ENCODE measurements around the gene EFEMP1. TPM values are rescaled to one million over a fixed set of nuclear protein-coding genes. Genes with fewer than 3 reads are reported as not detected.

EFEMP1 gene
- total and polyA plus RNA-seq, 9 of the 15 experiments (the other 6 are each of a cell fraction or from before 2014, with no cell fraction given): 0.05 to 6.2 (median 0.22) TPM

DNA sequence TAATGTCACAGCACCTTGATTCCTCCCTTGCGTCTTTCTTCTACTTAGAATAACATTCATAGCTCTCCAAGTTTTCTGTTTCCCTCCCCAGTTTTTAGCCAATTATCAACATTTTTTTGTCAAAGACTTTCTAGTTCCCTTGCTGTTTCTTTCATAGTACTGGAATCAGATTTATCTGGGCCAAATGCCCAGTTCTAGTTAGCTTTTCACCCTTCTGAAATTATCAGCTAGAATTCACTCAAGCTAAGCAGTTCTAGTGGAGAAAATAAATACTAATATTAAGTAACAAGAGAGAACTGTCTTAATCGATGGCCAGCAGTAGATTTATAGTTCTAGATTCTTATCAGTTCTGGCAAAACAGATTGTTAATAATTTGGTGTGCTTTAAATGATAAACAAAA, 36.2 kb downstream of the EFEMP1 start:
- intact Hi-C loops (cut with micrococcal nuclease): no loop called here
- ATAC-seq: no peak
- Histone ChIP-seq H4K20me1 (replicated peaks; ENCODE audit: control insufficient read depth, insufficient read depth, low read length) (no peaks in the 10 kb centered on the region), H3K27me3 (ENCODE audit: control insufficient read depth in 2 of 2, insufficient read depth in 2 of 2, low read length in 2 of 2) (no peaks in the 10 kb centered on the region), H3K36me3 (ENCODE audit: control insufficient read depth, insufficient read depth, low read length) (no peaks in the 10 kb centered on the region), H3K4me2 (ENCODE audit: insufficient read depth, low read length) (no peak overlapping the region), H2AFZ (ENCODE audit: low read depth, low read length) (no peak overlapping the region), H3K27ac (ENCODE audit: extremely low read depth, low read depth, low read length) (no peak overlapping the region), H3K9ac (ENCODE audit: insufficient read depth in 1 of 2, low read depth in 2 of 2, low read length in 2 of 2) (no peak overlapping the region), H3K4me3 (no peak overlapping the region), H3K9me3 (replicated peaks; ENCODE audit: control insufficient read depth, insufficient read depth, low read depth, low read length) (no peaks in the 10 kb centered on the region), H3K9me1 (ENCODE audit: control insufficient read depth, insufficient read depth, low read length) (no peaks in the 10 kb centered on the region), H3K4me1 (replicated peaks in 1 of 2; ENCODE audit: control insufficient read depth in 2 of 2, insufficient read depth in 2 of 2, low read length in 2 of 2) (peaks cover 0 to 2% of the 10 kb centered on the region in 2 experiments; a peak in 2 of 5 replicates), H3K79me2 (ENCODE audit: control insufficient read depth, insufficient read depth, low read length) (no peaks in the 10 kb centered on the region)
- BruUV-seq (replicated peaks): no TSS peak
- no peak for DNase-seq (ENCODE audit: extremely low read depth in 1 of 4, low spot score in 3 of 4)
- ChIA-PET POLR2A (interaction anchor here (0.8 kb wide), 1 partner anchor 410 kb away, joined by 4 read pairs; no protein-coding TSS in a partner anchor), CTCF (ENCODE audit: low intra/inter-chr PET ratio) (no interaction called here)
- no peak for FAIRE-seq
- WGBS (ENCODE audit: insufficient coverage, low coverage, missing lambda C conversion rate): 13% methylated on average over 2 of the region's 2 CpGs
- in situ Hi-C loops (cut with MboI): no loop called here
- TF ChIP-seq, protein P1, sequence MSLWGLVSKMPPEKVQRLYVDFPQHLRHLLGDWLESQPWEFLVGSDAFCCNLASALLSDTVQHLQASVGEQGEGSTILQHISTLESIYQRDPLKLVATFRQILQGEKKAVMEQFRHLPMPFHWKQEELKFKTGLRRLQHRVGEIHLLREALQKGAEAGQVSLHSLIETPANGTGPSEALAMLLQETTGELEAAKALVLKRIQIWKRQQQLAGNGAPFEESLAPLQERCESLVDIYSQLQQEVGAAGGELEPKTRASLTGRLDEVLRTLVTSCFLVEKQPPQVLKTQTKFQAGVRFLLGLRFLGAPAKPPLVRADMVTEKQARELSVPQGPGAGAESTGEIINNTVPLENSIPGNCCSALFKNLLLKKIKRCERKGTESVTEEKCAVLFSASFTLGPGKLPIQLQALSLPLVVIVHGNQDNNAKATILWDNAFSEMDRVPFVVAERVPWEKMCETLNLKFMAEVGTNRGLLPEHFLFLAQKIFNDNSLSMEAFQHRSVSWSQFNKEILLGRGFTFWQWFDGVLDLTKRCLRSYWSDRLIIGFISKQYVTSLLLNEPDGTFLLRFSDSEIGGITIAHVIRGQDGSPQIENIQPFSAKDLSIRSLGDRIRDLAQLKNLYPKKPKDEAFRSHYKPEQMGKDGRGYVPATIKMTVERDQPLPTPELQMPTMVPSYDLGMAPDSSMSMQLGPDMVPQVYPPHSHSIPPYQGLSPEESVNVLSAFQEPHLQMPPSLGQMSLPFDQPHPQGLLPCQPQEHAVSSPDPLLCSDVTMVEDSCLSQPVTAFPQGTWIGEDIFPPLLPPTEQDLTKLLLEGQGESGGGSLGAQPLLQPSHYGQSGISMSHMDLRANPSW (CRISPR knock-in tag; IDR thresholded peaks at IDR 0.05): no peak
- TF ChIP-seq, protein P2, sequence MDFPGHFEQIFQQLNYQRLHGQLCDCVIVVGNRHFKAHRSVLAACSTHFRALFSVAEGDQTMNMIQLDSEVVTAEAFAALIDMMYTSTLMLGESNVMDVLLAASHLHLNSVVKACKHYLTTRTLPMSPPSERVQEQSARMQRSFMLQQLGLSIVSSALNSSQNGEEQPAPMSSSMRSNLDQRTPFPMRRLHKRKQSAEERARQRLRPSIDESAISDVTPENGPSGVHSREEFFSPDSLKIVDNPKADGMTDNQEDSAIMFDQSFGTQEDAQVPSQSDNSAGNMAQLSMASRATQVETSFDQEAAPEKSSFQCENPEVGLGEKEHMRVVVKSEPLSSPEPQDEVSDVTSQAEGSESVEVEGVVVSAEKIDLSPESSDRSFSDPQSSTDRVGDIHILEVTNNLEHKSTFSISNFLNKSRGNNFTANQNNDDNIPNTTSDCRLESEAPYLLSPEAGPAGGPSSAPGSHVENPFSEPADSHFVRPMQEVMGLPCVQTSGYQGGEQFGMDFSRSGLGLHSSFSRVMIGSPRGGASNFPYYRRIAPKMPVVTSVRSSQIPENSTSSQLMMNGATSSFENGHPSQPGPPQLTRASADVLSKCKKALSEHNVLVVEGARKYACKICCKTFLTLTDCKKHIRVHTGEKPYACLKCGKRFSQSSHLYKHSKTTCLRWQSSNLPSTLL (IDR thresholded peaks at IDR 0.05): no peak
- TF ChIP-seq DNMT1 (IDR thresholded peaks at IDR 0.05) (no peak), ARID1B (IDR thresholded peaks at IDR 0.05) (no peak), CBFA2T3 (IDR thresholded peaks at IDR 0.05) (no peak), RUNX1 (IDR thresholded peaks at IDR 0.05; ENCODE audit: low read depth) (no peak), CBX1 (IDR thresholded peaks at IDR 0.05; ENCODE audit: low read depth) (no peak), TAF7 (tag; IDR thresholded peaks at IDR 0.05) (no peak), SNRNP70 (optimal IDR thresholded peaks at IDR 0.05; ENCODE audit: low read depth, low read length) (no peak)
- TF ChIP-seq, protein P3, sequence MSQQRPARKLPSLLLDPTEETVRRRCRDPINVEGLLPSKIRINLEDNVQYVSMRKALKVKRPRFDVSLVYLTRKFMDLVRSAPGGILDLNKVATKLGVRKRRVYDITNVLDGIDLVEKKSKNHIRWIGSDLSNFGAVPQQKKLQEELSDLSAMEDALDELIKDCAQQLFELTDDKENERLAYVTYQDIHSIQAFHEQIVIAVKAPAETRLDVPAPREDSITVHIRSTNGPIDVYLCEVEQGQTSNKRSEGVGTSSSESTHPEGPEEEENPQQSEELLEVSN (IDR thresholded peaks at IDR 0.05; ENCODE audit: borderline replicate concordance in 1 of 2, extremely low read depth in 1 of 2, insufficient read depth in 1 of 2, insufficient read length in 1 of 2, low read depth in 1 of 2, low read length in 1 of 2, poor library complexity in 1 of 2, severe bottlenecking in 1 of 2): no peak

Data from K562 (cell line).